Nucleus accumbens (tissue), 56 donors: ENCODE measurements around the gene RBMS3.

Experiments
- DNase-seq, 56 donors: peaks; one replicate each; lab custom pipeline; 2025; lab: John Stamatoyannopoulos, UW

The RBMS3 gene

DNA sequence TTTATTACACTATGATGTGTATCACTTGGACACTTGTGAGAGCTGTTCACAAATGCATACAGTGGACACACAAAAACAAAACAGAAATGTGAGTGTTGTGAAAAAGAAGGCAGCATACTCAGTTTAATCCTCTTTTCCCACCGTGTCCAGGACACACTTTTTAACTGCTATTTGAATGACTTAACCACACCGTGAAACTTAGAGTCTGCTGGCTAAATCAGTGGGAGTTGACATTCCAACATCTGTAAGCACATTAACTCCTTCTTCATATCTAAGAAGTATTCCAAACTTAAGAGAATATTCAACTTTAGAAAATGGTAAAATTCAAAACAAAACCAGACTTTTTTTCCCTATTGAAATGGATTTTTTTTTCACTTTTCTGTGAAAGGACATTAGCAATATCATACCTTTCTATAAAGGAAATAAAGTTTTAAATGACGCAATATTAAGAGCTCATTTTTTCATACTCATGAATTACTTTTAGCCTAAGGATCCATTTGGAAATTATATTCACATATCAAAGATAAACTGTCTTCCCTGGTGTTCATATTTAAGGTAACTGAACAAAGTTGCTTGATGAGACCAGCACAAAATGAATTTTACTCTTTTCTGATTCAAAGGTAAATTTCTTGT is 316.6 kb downstream of the RBMS3 start:
- DNase-seq = no peak

GRCh38 chr3:29601861-29602585 is 321.2 kb downstream of the RBMS3 start:
- DNase-seq = no peak

DNA sequence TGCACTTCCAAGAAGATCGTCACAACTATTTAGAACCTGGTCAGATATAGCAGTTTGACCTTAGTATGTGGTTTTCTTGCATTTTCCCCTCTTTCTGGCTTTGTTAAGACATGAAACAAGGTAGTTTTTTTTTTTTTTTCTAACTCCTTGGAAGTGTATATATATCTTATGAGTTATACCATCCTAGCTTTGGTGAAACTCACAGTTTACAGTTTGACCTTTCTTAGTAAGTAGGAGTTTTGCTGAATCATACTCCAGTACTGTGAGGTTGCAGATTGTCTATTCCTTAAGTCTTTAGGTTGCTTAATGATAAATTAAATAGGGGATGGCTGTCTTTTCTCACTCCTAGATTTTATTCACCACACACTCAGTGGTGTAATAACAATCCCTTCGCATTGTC is 325.0 kb downstream of the RBMS3 start:
- no peak for DNase-seq

GRCh38 chr3:29606416-29606815 is 325.5 kb downstream of the RBMS3 start:
- DNase-seq = no peak

- no peak for DNase-seq
Measured at GRCh38 chr3:29608414-29609327, 327.8 kb downstream of the RBMS3 start.

- DNase-seq = no peak
Measured at GRCh38 chr3:29609328-29609811, 328.5 kb downstream of the RBMS3 start.

DNA sequence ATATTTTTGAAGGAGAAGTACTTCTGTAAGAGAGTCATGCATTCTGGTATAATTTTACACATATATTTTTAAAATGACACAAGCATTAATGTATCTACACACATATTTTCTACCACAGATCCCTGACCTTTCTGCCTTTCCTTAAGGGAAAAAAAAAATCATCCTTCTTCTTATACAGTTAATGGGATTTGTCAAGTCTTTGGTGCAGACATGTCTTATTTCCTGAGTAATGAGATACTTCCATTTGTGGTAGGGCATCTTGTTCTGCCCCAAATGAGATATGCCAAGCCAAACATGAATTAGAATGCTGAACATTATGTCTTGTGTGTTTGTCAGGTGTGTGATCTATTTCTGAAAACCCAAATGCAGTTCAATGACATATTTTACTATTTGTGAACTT is 329.9 kb downstream of the RBMS3 start:
- DNase-seq = no peak

- DNase-seq = no peak
Measured at GRCh38 chr3:29611252-29611651, 330.4 kb downstream of the RBMS3 start.

GRCh38 chr3:29612536-29612935 is 331.7 kb downstream of the RBMS3 start:
- DNase-seq = no peak

DNA sequence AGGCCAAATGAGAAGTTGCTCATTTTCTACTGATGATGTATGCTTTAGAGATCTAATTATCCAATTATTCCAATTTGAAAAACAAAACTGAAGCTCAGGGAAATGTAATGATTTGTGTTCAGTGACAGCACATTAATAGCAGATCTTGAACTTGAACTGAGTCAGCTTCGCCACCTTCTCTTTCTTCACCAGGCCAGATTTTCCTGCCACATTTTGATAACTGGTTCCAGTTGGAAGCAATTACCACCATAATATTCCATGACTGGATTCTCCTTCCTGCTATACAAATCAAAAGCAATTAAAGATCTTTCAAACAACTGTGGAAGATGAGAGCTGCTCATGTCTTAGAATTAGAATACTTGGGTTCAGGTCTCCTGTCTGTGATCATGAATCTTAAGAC is 334.1 kb downstream of the RBMS3 start:
- no peak for DNase-seq

DNA sequence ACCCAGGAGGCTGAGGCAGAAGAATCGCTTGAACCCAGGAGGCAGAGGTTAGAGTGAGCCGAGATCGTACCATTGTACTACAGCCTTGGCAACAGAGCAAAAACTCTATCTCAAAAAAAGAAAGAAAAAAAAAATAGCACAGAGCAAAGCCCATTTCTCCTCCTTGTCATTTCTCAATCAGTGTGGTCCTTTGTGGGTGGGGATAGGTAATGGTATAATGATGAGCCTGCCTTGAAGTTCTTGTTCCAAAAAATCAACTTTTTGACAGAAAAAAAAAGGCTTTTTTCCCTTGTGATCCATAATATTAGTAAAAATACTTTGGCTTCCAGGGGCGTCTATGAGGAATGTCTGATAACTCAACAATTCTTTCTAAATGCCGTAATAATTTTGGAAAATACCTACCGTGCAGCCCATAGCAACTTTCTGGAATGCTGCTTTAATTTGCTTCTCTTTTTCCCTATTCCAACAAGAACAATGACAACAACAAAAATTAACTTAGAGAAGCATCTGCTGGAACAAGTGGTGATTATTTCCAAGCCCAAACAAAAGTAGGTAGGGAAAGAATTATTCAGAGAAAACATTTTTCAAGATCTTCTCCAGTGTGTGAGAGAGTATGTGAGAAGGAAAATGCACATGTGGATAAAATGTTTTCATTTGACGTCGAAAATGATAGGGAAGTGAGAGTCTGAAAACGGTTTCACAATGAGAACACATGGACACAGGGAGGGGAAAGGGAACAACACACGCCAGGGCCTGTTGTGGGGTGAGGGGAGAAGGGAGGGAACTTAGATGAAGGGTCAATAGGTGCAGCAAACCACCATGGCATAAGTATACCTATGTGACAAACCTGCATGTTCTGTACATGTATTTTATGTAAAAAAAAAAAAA is 337.8 kb downstream of the RBMS3 start:
- DNase-seq = peak in 3 of 56 donors; percentile 0 to 7 (median 2)

DNA sequence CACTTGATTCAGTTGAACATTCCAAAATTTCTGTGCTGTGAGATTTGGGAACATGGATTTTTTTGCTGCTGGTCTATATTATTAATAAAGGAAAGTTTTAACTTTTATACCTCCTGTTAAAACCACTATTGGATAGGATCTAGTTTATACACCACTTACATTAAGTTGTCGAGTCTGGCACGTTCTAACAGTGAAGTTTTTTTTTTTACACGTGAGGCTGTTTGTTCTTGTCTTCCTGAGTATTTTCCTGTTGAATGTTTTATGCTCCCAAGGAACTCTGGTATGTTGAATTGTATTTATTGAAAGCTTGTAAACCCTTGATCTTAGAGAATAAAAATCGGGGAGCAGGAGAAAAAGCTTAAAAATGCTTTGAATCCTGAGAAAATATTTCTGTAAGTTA is 338.8 kb downstream of the RBMS3 start:
- no peak for DNase-seq

- DNase-seq = no peak
Measured at GRCh38 chr3:29627136-29628117, 346.6 kb downstream of the RBMS3 start.

GRCh38 chr3:29628795-29629194 is 347.9 kb downstream of the RBMS3 start:
- DNase-seq = no peak

GRCh38 chr3:29635888-29636287 is 355.0 kb downstream of the RBMS3 start:
- DNase-seq = no peak

- no peak for DNase-seq
Measured at GRCh38 chr3:29637068-29637467, 356.2 kb downstream of the RBMS3 start.

- DNase-seq = no peak
Measured at GRCh38 chr3:29639578-29640290, 358.9 kb downstream of the RBMS3 start.

DNA sequence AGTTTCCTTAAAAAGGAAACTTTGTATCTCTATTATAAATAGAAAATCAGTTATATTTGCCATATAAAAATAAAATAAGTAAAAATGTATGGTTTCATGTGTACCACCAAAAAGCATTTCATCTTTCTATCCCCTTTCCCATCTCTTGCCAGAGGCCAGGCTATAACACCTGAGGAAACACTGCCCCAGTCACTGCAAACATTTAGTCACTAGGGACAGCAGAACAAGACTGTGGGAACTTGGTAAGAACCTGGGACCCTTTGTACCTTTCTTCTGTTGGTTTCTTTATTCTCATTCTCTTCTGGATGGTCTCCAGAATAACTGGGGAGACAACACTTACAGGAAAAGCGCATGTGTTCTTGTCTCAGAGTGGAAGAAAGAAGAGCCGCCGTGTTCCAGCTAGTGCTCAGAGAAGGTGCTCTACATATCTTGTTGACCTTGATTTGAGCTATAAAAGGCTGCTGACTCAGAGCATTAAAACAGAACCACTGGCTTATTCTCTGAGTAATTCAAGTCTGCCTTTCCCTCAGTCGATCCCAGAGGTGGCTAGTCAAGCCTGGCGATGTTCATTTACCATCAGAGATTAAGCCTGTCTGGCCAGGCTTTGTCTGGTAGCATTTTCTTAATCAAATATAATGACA is 361.6 kb downstream of the RBMS3 start:
- DNase-seq = peak in 1 of 56 donors; percentile 15
